ENCODE results near the gene ARL5B.

GRCh38 chr10:18684416-18684815 is 25.2 kb downstream of the ARL5B start:
- no peak for TF ChIP-seq CTCF (IDR thresholded peaks at IDR 0.05; ENCODE audit: poor library complexity)
- no peak for TF ChIP-seq EZH2 (IDR thresholded peaks at IDR 0.05; ENCODE audit: borderline replicate concordance)
- no peak for TF ChIP-seq EZH2phosphoT487 (IDR thresholded peaks at IDR 0.05; ENCODE audit: low read depth, severe bottlenecking, unreplicated experiment)
